NCI-H1092 (cell line): Measurements from ENCODE around the gene SERPINE2.

Experiments
- DNase-seq: peaks from one replicate; lab custom pipeline; 2025; lab: John Stamatoyannopoulos, UW

Gene SERPINE2, protein sequence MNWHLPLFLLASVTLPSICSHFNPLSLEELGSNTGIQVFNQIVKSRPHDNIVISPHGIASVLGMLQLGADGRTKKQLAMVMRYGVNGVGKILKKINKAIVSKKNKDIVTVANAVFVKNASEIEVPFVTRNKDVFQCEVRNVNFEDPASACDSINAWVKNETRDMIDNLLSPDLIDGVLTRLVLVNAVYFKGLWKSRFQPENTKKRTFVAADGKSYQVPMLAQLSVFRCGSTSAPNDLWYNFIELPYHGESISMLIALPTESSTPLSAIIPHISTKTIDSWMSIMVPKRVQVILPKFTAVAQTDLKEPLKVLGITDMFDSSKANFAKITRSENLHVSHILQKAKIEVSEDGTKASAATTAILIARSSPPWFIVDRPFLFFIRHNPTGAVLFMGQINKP

DNA sequence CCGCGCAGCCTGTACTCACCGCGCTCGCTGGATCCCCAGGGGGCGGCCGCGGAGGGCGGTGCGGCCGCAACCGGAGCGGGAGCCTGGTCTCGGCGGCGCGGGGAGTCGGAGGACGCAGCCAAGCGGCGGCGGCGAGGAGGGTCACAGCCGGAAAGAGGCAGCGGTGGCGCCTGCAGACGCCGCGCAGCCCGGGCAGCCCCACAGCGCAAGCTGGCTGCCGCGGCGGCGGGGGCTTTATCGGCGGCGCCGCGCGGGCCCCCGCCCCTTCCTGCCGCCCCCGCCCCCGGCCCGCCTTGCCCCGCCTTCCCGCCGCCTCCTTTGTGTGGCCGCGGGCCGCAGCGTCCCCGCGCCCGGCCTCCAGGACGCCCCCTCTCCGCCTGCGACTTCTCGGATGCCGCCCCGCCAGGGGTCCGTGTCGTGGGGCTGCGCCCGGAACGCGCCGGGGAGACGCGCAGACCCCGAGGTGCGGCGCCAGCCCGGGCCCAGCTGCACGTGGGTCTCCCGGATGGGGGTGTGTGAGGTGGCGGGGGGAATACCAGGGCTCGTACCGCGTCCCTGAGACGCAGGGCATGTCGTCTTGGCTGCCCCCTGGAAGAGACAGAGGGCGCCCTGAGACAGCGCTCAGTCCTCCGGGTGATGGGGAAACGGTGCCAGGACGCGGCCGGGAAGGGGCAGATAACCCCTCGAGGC, at the start of gene SERPINE2:
SERPINE2 (minus strand) TSS at position 207 of the 690 bp plus-strand sequence. CDS start 37,386 bp downstream, outside the sequence.
- DNase-seq = peak; percentile 15

DNA sequence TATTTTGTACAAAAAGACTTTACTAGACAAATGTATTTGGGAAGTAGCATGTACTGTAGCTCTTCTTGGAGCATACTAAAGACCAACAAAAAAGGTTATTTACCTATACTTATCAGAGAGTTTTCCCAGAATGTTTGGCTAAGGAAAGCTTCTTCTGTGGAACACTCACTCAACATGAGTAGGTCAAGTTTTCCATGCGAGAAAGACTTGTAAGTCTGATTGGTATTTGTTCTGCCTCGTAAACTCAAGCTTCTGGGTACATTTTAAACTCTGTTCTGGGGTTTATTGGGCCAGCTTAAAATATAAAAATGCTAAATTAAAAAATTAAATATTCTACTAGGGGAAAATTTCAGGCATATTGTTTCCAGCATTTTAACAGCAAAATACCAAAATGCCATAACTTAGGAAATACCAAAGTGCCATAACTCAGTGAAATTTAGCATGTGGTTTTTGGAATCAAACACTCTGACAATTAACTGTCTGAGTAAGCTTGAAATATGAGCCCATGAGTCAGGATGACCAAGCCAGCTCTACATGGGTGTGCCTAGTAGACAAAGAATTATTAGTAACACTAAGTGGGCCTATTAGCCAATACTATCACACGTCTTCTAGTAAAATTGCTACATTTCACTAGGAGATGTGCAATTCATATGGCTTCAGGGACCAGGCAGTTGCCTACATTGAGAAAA, 47.3 kb upstream of the SERPINE2 start:
- no peak for DNase-seq

- DNase-seq = no peak
Measured at GRCh38 chr2:224085811-224086210, 46.7 kb upstream of the SERPINE2 start.

GRCh38 chr2:224085246-224085645, 46.2 kb upstream of the SERPINE2 start:
- no peak for DNase-seq

DNA sequence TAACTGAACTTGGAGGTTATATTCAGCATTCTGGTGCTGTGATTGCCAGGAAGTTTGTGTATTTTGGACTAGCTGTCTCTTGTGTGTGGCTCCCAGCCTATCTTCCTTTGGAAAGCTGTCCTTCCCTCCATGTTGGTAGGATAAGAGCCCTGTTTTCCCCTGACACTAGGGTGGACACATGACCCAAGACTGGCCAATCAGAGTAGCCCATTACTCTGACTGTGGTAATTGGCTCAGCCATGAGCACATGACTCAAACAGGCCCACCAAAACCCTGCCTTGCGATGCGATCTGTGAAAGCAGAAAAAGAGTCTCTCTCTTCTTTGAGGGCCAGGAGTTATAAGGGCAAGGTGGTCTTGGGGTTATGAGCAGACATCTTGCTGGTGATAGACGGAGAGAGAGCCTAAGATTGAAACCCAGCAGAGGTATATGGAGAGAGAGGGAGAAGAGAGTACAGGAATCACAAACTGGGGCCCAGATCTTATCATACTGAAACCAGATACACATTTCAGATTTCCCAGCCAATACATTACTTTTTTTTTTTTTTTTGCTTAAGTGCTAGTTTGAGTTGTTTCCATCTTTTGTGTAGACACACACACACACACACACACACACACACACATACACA, 45.3 kb upstream of the SERPINE2 start:
- no peak for DNase-seq

GRCh38 chr2:224083638-224084037, 44.6 kb upstream of the SERPINE2 start:
- DNase-seq = no peak

DNA sequence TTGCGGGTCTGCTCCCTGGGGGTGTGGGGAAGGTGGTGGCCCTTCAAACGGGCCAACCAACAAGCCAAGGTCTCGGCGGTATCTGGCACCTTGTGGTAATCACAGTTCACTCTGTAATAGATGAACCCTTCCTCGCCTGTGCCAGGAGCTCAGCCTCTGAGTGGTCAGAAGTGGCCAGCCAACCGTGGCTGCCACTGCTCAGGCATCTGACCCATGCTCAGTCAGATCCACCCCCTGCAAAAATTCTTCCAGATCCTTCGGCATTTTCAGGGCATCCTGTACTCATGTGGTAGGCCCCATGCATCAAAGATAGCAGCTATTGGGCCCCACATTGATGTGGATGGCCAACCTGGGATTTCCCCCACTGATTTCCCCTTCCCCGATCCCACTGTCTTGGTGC, 39.6 kb upstream of the SERPINE2 start:
- no peak for DNase-seq

GRCh38 chr2:224077773-224078507, 38.9 kb upstream of the SERPINE2 start:
- no peak for DNase-seq

GRCh38 chr2:224075588-224075987, 36.5 kb upstream of the SERPINE2 start:
- DNase-seq = no peak

- no peak for DNase-seq
Measured at GRCh38 chr2:224073676-224074075, 34.6 kb upstream of the SERPINE2 start.

- no peak for DNase-seq
Measured at GRCh38 chr2:224072541-224073188, 33.6 kb upstream of the SERPINE2 start.

GRCh38 chr2:224069172-224069571, 30.1 kb upstream of the SERPINE2 start:
- no peak for DNase-seq

- DNase-seq = no peak
Measured at GRCh38 chr2:224063298-224063648, 24.2 kb upstream of the SERPINE2 start.

DNA sequence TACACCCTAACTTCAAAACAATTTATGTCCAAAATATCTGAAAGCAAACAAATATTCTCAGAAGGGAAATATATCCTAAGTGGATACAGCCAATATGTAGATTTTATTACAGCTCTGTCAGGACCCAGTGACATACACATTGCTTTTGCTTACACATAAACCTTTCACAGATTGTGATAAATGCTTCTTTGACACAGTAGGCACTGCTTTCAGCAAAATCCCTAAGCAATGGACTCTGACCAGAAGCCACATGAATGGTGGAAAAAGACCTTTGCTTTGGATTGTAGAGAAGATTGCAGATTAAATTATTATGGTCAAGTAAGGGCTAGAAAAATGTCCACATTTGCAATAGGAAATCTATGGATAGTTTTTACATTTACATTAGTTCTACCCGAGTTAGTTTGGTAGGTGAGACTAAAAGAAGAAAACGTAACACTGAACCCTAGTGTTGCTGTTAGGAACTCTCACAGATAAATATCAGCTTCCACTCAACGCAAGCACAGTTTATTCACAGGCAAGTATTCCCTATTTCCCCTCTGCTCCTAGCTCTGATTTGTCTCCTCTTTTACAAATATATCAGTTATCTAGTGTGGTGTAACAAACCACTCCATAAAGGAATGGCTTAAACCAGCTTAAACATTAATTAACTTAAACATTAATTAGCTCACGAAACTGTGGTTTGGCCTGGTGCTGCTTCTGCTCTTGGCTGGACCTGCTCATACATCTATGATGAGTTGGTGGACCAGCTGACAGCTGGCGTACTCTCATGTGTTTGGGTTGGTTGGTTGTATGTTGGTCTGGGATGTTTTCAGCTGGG, 23.6 kb upstream of the SERPINE2 start:
- no peak for DNase-seq

DNA sequence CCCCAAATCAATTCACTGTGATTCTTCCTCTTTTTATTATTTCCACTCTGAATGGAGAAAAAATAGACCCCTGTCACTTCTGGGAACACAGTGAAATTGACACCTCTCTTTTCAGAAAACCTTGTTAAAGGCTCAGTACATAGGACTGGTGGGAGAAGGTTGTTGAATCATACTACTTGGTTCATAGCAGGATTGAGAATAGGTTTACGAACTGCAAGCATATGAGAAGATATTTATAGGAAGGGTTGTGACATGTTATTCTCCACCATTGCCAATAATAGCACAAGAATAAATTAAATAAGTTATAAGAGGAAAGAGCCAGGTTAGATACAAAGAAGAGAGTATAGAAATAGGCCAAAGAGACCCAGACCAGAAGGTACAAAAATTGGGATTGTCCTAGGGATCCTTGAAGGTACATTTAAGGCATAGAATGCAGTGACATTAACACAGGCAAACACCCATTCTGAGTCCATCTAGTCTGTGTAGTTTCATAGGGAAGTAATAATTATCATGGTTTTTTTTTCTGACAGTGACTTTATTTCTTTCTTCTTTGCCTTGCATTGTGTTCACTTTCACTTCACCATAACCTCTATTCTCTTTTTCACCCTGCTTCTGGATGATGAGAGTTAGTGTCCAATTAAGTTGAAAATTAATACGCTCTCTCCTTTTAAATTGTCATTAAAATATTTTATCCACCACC, 21.8 kb upstream of the SERPINE2 start:
- no peak for DNase-seq

- no peak for DNase-seq
Measured at GRCh38 chr2:224059178-224059577, 20.1 kb upstream of the SERPINE2 start.

GRCh38 chr2:224058048-224058775, 19.1 kb upstream of the SERPINE2 start:
- no peak for DNase-seq

GRCh38 chr2:224056889-224057288, 17.8 kb upstream of the SERPINE2 start:
- DNase-seq = no peak

GRCh38 chr2:224055101-224055500, 16.0 kb upstream of the SERPINE2 start:
- DNase-seq = no peak
